ENCODE results near the gene RNF167. TPM values are rescaled to one million over a fixed set of nuclear protein-coding genes. Genes with fewer than 3 reads are reported as not detected.
"Not testable (repeated sequence)": the region's sequence is repeated elsewhere in the genome, so short reads cannot be mapped to it uniquely, and the experiment has no call there.

Gene RNF167
- total and polyA plus RNA-seq, 2 experiments from 2014 or later = 59.2 to 66.5 TPM

GRCh38 chr17:4913994-4914393 lies 26.1 kb upstream of the RNF167 start:
- H3K4me1 ChIP-seq (ENCODE audit: insufficient read depth) = peaks cover 6% of the 10 kb centered on the region
- H3K27me3 ChIP-seq = no peaks in the 10 kb centered on the region
- H3K4me2 ChIP-seq = no peak overlapping the region
- no peaks in the 10 kb centered on the region for H3K36me3 ChIP-seq (replicated peaks; ENCODE audit: insufficient read depth, low read depth)
- H3K27ac ChIP-seq = no peak overlapping the region
- no peak overlapping the region for H3K4me3 ChIP-seq
- TF ChIP-seq, protein P1, sequence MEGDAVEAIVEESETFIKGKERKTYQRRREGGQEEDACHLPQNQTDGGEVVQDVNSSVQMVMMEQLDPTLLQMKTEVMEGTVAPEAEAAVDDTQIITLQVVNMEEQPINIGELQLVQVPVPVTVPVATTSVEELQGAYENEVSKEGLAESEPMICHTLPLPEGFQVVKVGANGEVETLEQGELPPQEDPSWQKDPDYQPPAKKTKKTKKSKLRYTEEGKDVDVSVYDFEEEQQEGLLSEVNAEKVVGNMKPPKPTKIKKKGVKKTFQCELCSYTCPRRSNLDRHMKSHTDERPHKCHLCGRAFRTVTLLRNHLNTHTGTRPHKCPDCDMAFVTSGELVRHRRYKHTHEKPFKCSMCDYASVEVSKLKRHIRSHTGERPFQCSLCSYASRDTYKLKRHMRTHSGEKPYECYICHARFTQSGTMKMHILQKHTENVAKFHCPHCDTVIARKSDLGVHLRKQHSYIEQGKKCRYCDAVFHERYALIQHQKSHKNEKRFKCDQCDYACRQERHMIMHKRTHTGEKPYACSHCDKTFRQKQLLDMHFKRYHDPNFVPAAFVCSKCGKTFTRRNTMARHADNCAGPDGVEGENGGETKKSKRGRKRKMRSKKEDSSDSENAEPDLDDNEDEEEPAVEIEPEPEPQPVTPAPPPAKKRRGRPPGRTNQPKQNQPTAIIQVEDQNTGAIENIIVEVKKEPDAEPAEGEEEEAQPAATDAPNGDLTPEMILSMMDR (IDR thresholded peaks at IDR 0.05; ENCODE audit: poor library complexity) = no peak
- TF ChIP-seq EZH2phosphoT487 (IDR thresholded peaks at IDR 0.05; ENCODE audit: low read depth, severe bottlenecking, unreplicated experiment) = no peak
- TF ChIP-seq EZH2 (IDR thresholded peaks at IDR 0.05; ENCODE audit: borderline replicate concordance) = no peak
- no peaks in the 10 kb centered on the region for H3K79me2 ChIP-seq
- no peaks in the 10 kb centered on the region for H3K9me3 ChIP-seq (ENCODE audit: low read depth)
- no peak overlapping the region for H2AFZ ChIP-seq
- DNase-seq (ENCODE audit: low spot score) = no peak
- H3K9me2 ChIP-seq (replicated peaks; ENCODE audit: insufficient read depth) = no peaks in the 10 kb centered on the region
- 67% methylated on average over 1 of the region's 1 CpG for WGBS (ENCODE audit: low lambda C conversion rate, missing lambda C conversion rate)
- H4K20me1 ChIP-seq (ENCODE audit: insufficient read depth, poor library complexity, severe bottlenecking) = no peaks in the 10 kb centered on the region

- H3K9me2 ChIP-seq (replicated peaks; ENCODE audit: insufficient read depth) = not testable (repeated sequence)
Observed at GRCh38 chr17:4914551-4914950, 25.5 kb upstream of the RNF167 start.

GRCh38 chr17:4919511-4920047 lies 20.5 kb upstream of the RNF167 start:
- no peaks in the 10 kb centered on the region for H4K20me1 ChIP-seq (ENCODE audit: insufficient read depth, poor library complexity, severe bottlenecking)
- DNase-seq (ENCODE audit: low spot score) = no peak
- no peak overlapping the region for H3K4me3 ChIP-seq
- no peaks in the 10 kb centered on the region for H3K9me2 ChIP-seq (replicated peaks; ENCODE audit: insufficient read depth)
- no peak overlapping the region for H2AFZ ChIP-seq
- no peaks in the 10 kb centered on the region for H3K9me3 ChIP-seq (ENCODE audit: low read depth)
- H3K79me2 ChIP-seq = no peaks in the 10 kb centered on the region
- 67% methylated on average over 8 of the region's 8 CpGs for WGBS (ENCODE audit: low lambda C conversion rate, missing lambda C conversion rate)
- H3K4me2 ChIP-seq = no peak overlapping the region
- TF ChIP-seq EZH2phosphoT487 (IDR thresholded peaks at IDR 0.05; ENCODE audit: low read depth, severe bottlenecking, unreplicated experiment) = no peak
- TF ChIP-seq, protein P1 (IDR thresholded peaks at IDR 0.05; ENCODE audit: poor library complexity) = no peak
- H3K27ac ChIP-seq = peak overlapping the region; percentile 7
- no peaks in the 10 kb centered on the region for H3K27me3 ChIP-seq
- H3K4me1 ChIP-seq (ENCODE audit: insufficient read depth) = no peaks in the 10 kb centered on the region
- H3K36me3 ChIP-seq (replicated peaks; ENCODE audit: insufficient read depth, low read depth) = no peaks in the 10 kb centered on the region

More at GRCh38 chr17:4914551-4914950, 25.5 kb upstream of the RNF167 start:
- not testable (repeated sequence) for H3K4me1 ChIP-seq (ENCODE audit: insufficient read depth); H2AFZ ChIP-seq; H3K27ac ChIP-seq; H3K4me3 ChIP-seq; H3K4me2 ChIP-seq; H3K36me3 ChIP-seq (replicated peaks; ENCODE audit: insufficient read depth, low read depth); H3K79me2 ChIP-seq; H4K20me1 ChIP-seq (ENCODE audit: insufficient read depth, poor library complexity, severe bottlenecking); H3K27me3 ChIP-seq; DNase-seq (ENCODE audit: low spot score); H3K9me3 ChIP-seq (ENCODE audit: low read depth)
- WGBS (ENCODE audit: low lambda C conversion rate, missing lambda C conversion rate) = 96% methylated on average over 4 of the region's 4 CpGs

DNA sequence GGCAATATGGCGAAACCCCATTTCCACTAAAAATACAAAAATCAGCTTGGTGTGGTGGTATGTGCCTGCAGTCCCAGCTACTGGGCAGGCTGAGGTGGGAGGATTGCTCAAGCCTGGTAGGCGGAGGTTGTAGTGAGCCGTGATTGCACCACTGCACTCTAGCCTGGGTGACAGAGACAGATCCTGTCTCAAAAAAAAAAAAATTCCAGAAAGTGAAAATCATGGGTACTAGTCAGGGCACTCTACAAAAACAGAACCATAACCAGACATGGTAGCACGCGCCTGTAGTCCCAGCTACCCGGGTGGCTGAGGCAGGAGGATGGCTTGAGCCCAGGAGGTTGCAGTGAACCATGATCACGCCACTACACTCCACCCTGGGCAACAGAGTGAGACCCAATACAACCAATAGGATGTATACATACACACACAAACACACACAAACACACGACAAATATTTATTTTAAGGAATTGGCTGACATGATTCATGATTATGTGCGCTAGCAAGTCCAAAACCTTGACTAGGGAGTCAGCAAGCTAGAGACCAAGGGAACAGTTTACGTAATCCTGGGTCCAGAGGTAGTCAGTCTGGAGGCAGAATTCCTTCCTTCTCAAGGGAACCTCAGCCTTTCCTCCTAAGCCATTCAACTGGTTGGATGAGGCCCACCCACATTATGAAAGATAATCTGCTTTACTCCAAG lies 19.6 kb upstream of the RNF167 start:
- H3K4me3 ChIP-seq = no peak overlapping the region
- no peaks in the 10 kb centered on the region for H3K27me3 ChIP-seq
- H3K4me2 ChIP-seq = peak overlapping the region; percentile 18
- no peak for TF ChIP-seq EZH2 (IDR thresholded peaks at IDR 0.05; ENCODE audit: borderline replicate concordance)
- TF ChIP-seq, protein P1 (IDR thresholded peaks at IDR 0.05; ENCODE audit: poor library complexity) = no peak
- no peak for TF ChIP-seq EZH2phosphoT487 (IDR thresholded peaks at IDR 0.05; ENCODE audit: low read depth, severe bottlenecking, unreplicated experiment)
- no peaks in the 10 kb centered on the region for H3K9me2 ChIP-seq (replicated peaks; ENCODE audit: insufficient read depth)
- H3K36me3 ChIP-seq (replicated peaks; ENCODE audit: insufficient read depth, low read depth) = no peaks in the 10 kb centered on the region
- H4K20me1 ChIP-seq (ENCODE audit: insufficient read depth, poor library complexity, severe bottlenecking) = no peaks in the 10 kb centered on the region
- H3K9me3 ChIP-seq (ENCODE audit: low read depth) = no peaks in the 10 kb centered on the region
- 85% methylated on average over 10 of the region's 10 CpGs for WGBS (ENCODE audit: low lambda C conversion rate, missing lambda C conversion rate)
- no peaks in the 10 kb centered on the region for H3K79me2 ChIP-seq
- DNase-seq (ENCODE audit: low spot score) = no peak
- H2AFZ ChIP-seq = no peak overlapping the region
- no peaks in the 10 kb centered on the region for H3K4me1 ChIP-seq (ENCODE audit: insufficient read depth)
- no peak overlapping the region for H3K27ac ChIP-seq
